NCI-H82 treated with DMSO at 0.1 percent for 48 hours (cell line): Measurements from ENCODE around the gene GAL3ST2.
"Not testable (repeated sequence)": the region's sequence is repeated elsewhere in the genome, so short reads cannot be mapped to it uniquely, and the experiment has no call there.

Experiments
- DNase-seq: peaks from one replicate; lab custom pipeline; 2025; ENCODE audit not compliant: unreplicated experiment; lab: John Stamatoyannopoulos, UW

The GAL3ST2 gene

GRCh38 chr2:241818229-241818942 is 41.8 kb downstream of the GAL3ST2 start:
- DNase-seq, result no peak

- no peak for DNase-seq
Observed at GRCh38 chr2:241818943-241819270, 42.3 kb downstream of the GAL3ST2 start.

- DNase-seq, result not testable (repeated sequence)
Observed at GRCh38 chr2:241819947-241820624, 43.5 kb downstream of the GAL3ST2 start.

GRCh38 chr2:241820625-241821384 is 44.2 kb downstream of the GAL3ST2 start:
- DNase-seq, result no peak

GRCh38 chr2:241821460-241822263 is 45.0 kb downstream of the GAL3ST2 start:
- no peak for DNase-seq

- DNase-seq, result no peak
Observed at GRCh38 chr2:241822264-241822623, 45.6 kb downstream of the GAL3ST2 start.

GRCh38 chr2:241823531-241824437 is 47.2 kb downstream of the GAL3ST2 start:
- not testable (repeated sequence) for DNase-seq

GRCh38 chr2:241827394-241827793 is 50.8 kb downstream of the GAL3ST2 start:
- DNase-seq, result no peak

GRCh38 chr2:241833101-241833663 is 56.6 kb downstream of the GAL3ST2 start:
- no peak for DNase-seq

- not testable (repeated sequence) for DNase-seq
Observed at GRCh38 chr2:241833756-241834526, 57.3 kb downstream of the GAL3ST2 start.

- DNase-seq, result no peak
Observed at GRCh38 chr2:241834527-241835210, 58.0 kb downstream of the GAL3ST2 start.

- no peak for DNase-seq
Observed at GRCh38 chr2:241835611-241836010, 59.0 kb downstream of the GAL3ST2 start.

- DNase-seq, result no peak
Observed at GRCh38 chr2:241836292-241836691, 59.7 kb downstream of the GAL3ST2 start.

- DNase-seq, result no peak
Observed at GRCh38 chr2:241837197-241837965, 60.8 kb downstream of the GAL3ST2 start.

GRCh38 chr2:241841181-241842066 is 64.8 kb downstream of the GAL3ST2 start:
- DNase-seq, result no peak

- DNase-seq, result no peak
Observed at GRCh38 chr2:241842067-241842415, 65.4 kb downstream of the GAL3ST2 start.
